ENCODE measurements around the gene LMF2. TPM values are rescaled to one million over a fixed set of nuclear protein-coding genes. Genes with fewer than 3 reads are reported as not detected.

LMF2 gene
- total and polyA plus RNA-seq, 2 of the 8 experiments (the other 6 are each of a cell fraction or from before 2014, with no cell fraction given): 34.3 to 62.9 TPM

- peak in 1 of 2 experiments; percentile 92; a peak in 1 of 4 replicates for TF ChIP-seq HDAC2 (IDR thresholded peaks at IDR 0.05; ENCODE audit: borderline replicate concordance in 1 of 2, low read depth in 2 of 2, low read length in 2 of 2)
- TF ChIP-seq NRF1 (IDR thresholded peaks at IDR 0.05; ENCODE audit: low read depth, low read length): peak; percentile 26; the same call in 1 of the 2 replicates
- TF ChIP-seq PHF8 (conservative IDR thresholded peaks at IDR 0.05; ENCODE audit: low read depth, low read length): peak; percentile 97
- no peak for TF ChIP-seq CTCF (IDR thresholded peaks at IDR 0.05; ENCODE audit: control extremely low read depth in 1 of 3, insufficient read depth in 1 of 3, low read depth in 1 of 3, low read length in 3 of 3)
- peak; percentile 79 for TF ChIP-seq SRF (IDR thresholded peaks at IDR 0.05; ENCODE audit: low read depth, low read length)
- TF ChIP-seq BACH1 (IDR thresholded peaks at IDR 0.05; ENCODE audit: low read length): no peak
- TF ChIP-seq EGR1 (IDR thresholded peaks at IDR 0.05; ENCODE audit: borderline replicate concordance, low read depth, low read length): peak; percentile 94
- TF ChIP-seq TAF1 (IDR thresholded peaks at IDR 0.05; ENCODE audit: low read depth, low read length): peak; percentile 99
Measured at GRCh38 chr22:50507991-50508884, 736 bp upstream of the LMF2 start, which contains the start of gene NCAPH2 (continued).

Measured in H1 (cell line).